HG03097 (cell line): ENCODE measurements around the gene MSMB.
"Not testable (repeated sequence)": the region's sequence is repeated elsewhere in the genome, so short reads cannot be mapped to it uniquely, and the experiment has no call there.

Source experiments
- ATAC-seq: cut with Tn5 transposase; IDR thresholded peaks from one replicate; pipeline ENCODE4 v1.9.1; 2021; ENCODE audit not compliant: unreplicated experiment, low FRiP score

MSMB gene

GRCh38 chr10:46046261-46046660, at the start of gene MSMB:
TSS of gene MSMB (minus strand) at chr10:46046269. CDS start at chr10:46046237, 32 bp downstream.
- ATAC-seq, result no peak

- no peak for ATAC-seq
These were observed 49.1 kb upstream of the MSMB start for GRCh38 chr10:46094931-46095750.

GRCh38 chr10:46094197-46094500, 48.1 kb upstream of the MSMB start:
- no peak for ATAC-seq

- ATAC-seq, result not testable (repeated sequence)
These were observed 47.5 kb upstream of the MSMB start for GRCh38 chr10:46093316-46094196.

- no peak for ATAC-seq
These were observed 46.5 kb upstream of the MSMB start for GRCh38 chr10:46092524-46093081.

- no peak for ATAC-seq
These were observed 45.9 kb upstream of the MSMB start for GRCh38 chr10:46091828-46092523.

GRCh38 chr10:46091080-46091827, 45.2 kb upstream of the MSMB start:
- no peak for ATAC-seq

- no peak for ATAC-seq
These were observed 44.3 kb upstream of the MSMB start for GRCh38 chr10:46090258-46090812.

- not testable (repeated sequence) for ATAC-seq
These were observed 41.3 kb upstream of the MSMB start for GRCh38 chr10:46087381-46087780.

- ATAC-seq, result no peak
These were observed 38.5 kb upstream of the MSMB start for GRCh38 chr10:46084321-46085165.

GRCh38 chr10:46080886-46081285, 34.8 kb upstream of the MSMB start:
- ATAC-seq, result no peak

GRCh38 chr10:46079831-46080585, 33.9 kb upstream of the MSMB start:
- no peak for ATAC-seq

GRCh38 chr10:46077731-46078413, 31.8 kb upstream of the MSMB start:
- no peak for ATAC-seq

- no peak for ATAC-seq
These were observed 31.1 kb upstream of the MSMB start for GRCh38 chr10:46077141-46077554.

GRCh38 chr10:46075869-46076268, 29.8 kb upstream of the MSMB start:
- ATAC-seq, result no peak

GRCh38 chr10:46074196-46074946, 28.3 kb upstream of the MSMB start:
- no peak for ATAC-seq

- no peak for ATAC-seq
These were observed 27.5 kb upstream of the MSMB start for GRCh38 chr10:46073564-46073963.
